Measurements from ENCODE around the gene BBS2. TPM values are rescaled to one million over a fixed set of nuclear protein-coding genes. Genes with fewer than 3 reads are reported as not detected.

The BBS2 gene
- polyA plus RNA-seq, 1 donor from 2014 or later = 18.2 TPM

DNA sequence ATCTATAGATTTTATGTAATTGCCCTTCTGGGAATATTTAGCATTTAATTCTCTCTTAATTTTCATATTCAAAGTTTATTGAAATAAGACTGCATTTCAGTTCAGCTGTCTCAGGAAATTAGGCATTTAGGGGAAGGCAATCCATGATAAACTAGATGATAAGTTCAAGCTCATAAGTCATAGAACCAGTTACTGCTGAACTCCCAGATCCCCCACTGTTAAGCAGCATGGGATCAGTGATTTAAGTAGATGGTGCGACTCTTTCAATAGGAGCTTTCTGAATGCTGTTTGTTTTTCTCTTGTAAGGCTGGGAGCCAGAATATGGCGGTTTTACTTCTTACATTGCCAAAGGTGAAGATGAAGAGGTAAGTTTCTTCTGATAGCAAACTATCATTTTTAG is 44.6 kb downstream of the BBS2 start:
- Mint-ChIP-seq H3K4me1 (peaks cover 0 to 3% (median 0%) of the 10 kb centered on the region in 3 donors), H3K36me3 (peaks cover 3% of the 10 kb centered on the region), H3K27me3 (no peaks in the 10 kb centered on the region), H3K4me3 (no peak overlapping the region), H3K9me3 (no peaks in the 10 kb centered on the region), H3K27ac (no peak overlapping the region)

DNA sequence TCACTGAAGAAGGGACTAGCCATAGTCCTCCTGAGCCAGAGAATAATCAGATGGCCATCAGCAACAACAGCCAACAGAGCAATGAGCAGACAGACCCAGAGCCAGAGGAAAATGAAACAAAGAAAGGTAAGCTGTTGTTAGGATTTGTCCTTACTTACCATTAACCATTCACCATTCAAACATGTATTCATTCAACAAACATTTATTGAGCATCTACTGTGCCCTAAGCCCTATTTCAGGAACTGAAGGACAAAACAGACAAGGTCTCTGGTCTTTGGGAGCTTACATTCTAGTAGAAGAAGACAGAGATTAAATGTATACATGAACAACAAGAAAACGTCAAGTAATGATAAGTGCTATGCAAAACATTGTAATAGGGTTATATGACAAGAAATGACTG is 49.2 kb downstream of the BBS2 start:
- Mint-ChIP-seq H3K9me3 (no peaks in the 10 kb centered on the region), H3K27ac (peak overlapping the region in 2 of 3 donors; percentile 39 to 80), H3K4me3 (no peak overlapping the region), H3K36me3 (peaks cover 6% of the 10 kb centered on the region), H3K4me1 (peaks cover 0 to 5% (median 4%) of the 10 kb centered on the region in 3 donors), H3K27me3 (no peaks in the 10 kb centered on the region)

- Mint-ChIP-seq H3K27ac (peak overlapping the region in 1 of 3 donors; percentile 39), H3K9me3 (no peaks in the 10 kb centered on the region), H3K27me3 (no peaks in the 10 kb centered on the region), H3K36me3 (peaks cover 6% of the 10 kb centered on the region), H3K4me1 (peaks cover 0 to 5% (median 4%) of the 10 kb centered on the region in 3 donors), H3K4me3 (no peak overlapping the region)
Measured at GRCh38 chr16:56470232-56470631, 49.6 kb downstream of the BBS2 start.

- H3K9me3 Mint-ChIP-seq = no peaks in the 10 kb centered on the region
- no peak overlapping the region for H3K4me3 Mint-ChIP-seq
- peaks cover 6% of the 10 kb centered on the region for H3K36me3 Mint-ChIP-seq
- peaks cover 0 to 5% (median 4%) of the 10 kb centered on the region in 3 donors for H3K4me1 Mint-ChIP-seq
- peak overlapping the region in 1 of 3 donors; percentile 39 for H3K27ac Mint-ChIP-seq
- H3K27me3 Mint-ChIP-seq = no peaks in the 10 kb centered on the region
Measured at GRCh38 chr16:56469748-56470147, 50.1 kb downstream of the BBS2 start.

DNA sequence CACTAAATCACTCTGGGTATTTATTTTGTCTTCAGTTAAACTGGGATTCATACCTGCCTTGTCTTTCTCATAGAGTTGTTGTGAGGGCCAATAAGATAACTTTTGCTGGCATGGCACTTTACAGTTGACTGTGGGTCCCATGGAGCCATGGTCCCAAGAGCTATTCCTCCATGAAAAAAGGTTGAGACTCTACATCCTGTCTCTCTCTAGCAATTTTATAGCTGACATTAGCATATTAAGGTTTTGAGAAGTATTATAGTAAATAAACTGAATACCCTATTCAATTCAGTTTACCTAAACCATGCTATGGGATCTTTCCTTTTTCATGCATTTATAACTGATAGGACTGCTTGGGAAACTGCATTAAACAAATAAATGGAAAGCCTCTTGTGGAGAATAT is 51.0 kb downstream of the BBS2 start:
- peaks cover 0 to 5% (median 4%) of the 10 kb centered on the region in 3 donors for H3K4me1 Mint-ChIP-seq
- H3K4me3 Mint-ChIP-seq = no peak overlapping the region
- no peaks in the 10 kb centered on the region for H3K27me3 Mint-ChIP-seq
- H3K27ac Mint-ChIP-seq = no peak overlapping the region
- peaks cover 8% of the 10 kb centered on the region for H3K36me3 Mint-ChIP-seq
- H3K9me3 Mint-ChIP-seq = no peaks in the 10 kb centered on the region

DNA sequence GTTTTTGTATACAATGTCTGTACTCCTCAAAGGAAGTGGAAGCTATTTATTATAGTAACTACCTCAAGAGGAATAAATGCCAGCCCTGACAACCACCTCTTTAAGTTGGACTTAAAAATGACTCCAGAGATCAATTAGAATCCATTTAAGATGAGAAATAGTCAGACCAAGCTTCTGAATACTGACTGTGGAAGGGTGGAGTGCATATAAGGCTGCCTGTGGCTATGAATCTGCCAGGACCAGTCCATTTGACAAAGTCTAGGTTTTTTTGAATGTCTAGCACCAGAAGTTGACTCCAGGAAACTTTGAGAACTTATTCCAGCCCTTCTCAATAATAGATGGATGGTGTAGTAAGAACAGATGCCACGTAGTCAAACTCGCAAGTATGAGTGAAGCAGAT is 53.5 kb downstream of the BBS2 start:
- peaks cover 0 to 5% (median 4%) of the 10 kb centered on the region in 3 donors for H3K4me1 Mint-ChIP-seq
- H3K27ac Mint-ChIP-seq = no peak overlapping the region
- H3K27me3 Mint-ChIP-seq = no peaks in the 10 kb centered on the region
- peaks cover 5% of the 10 kb centered on the region for H3K36me3 Mint-ChIP-seq
- H3K9me3 Mint-ChIP-seq = no peaks in the 10 kb centered on the region
- H3K4me3 Mint-ChIP-seq = no peak overlapping the region

GRCh38 chr16:56463153-56463552 is 56.7 kb downstream of the BBS2 start:
- H3K27me3 Mint-ChIP-seq = no peaks in the 10 kb centered on the region
- H3K27ac Mint-ChIP-seq = no peak overlapping the region
- no peak overlapping the region for H3K4me3 Mint-ChIP-seq
- H3K36me3 Mint-ChIP-seq = peaks cover 2% of the 10 kb centered on the region
- no peaks in the 10 kb centered on the region for H3K4me1 Mint-ChIP-seq
- no peaks in the 10 kb centered on the region for H3K9me3 Mint-ChIP-seq

DNA sequence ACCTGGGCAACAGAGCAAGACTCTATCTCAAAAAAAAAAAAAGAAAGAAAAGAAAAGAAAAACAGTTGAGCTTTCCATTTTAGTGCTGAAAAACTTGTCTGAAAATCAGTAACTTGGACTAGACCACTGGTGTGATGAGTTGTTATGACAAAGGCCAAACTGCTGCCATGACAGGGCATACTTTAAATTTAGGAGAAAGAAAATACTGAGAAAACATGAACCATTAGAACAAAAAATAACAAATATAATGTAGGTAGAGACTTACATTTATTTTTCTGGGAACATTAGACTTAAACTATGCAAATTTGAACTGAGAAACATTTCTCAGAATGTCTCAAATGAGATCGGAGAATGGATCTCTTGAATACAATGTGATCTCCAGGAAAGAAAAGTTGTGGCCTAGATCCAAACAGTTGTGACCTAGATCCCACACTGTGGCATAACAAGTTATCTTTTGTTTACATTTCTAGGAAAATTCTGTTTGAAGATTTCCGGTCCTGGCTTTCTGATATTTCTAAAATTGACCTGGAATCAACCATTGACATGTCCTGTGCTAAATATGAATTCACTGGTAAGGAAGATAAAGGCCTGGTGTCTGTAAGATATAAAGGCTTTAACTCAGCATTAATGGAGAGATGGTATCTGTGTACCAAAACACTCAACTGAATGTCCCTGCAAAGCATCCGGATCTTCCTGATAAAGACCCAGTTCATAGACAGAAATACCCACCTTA is 57.6 kb downstream of the BBS2 start:
- Mint-ChIP-seq H3K27me3 (no peaks in the 10 kb centered on the region), H3K9me3 (no peaks in the 10 kb centered on the region), H3K4me1 (no peaks in the 10 kb centered on the region), H3K4me3 (no peak overlapping the region), H3K36me3 (peaks cover 4% of the 10 kb centered on the region), H3K27ac (no peak overlapping the region)

DNA sequence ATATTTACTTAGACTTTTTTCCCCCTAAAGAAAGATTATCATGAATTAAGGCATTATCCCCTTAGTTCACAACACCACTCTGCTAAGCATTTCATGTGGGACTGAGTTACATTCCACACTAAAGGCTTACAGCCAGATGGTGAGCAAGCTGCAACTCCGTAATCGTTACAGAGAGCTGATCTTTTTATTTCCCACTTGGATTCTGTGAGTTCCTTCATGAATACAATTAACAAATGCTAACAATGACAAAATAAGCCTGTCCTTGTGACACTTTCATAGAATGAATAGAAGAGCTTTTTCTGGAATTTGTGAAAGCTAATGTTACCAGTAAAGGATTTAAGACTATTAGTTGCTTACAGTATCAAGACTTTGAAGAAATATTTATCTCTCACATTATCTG is 59.7 kb downstream of the BBS2 start:
- H3K9me3 Mint-ChIP-seq = no peaks in the 10 kb centered on the region
- H3K27me3 Mint-ChIP-seq = no peaks in the 10 kb centered on the region
- peaks cover 11% of the 10 kb centered on the region for H3K36me3 Mint-ChIP-seq
- H3K4me1 Mint-ChIP-seq = peaks cover 0 to 4% (median 3%) of the 10 kb centered on the region in 3 donors
- H3K27ac Mint-ChIP-seq = no peak overlapping the region
- no peak overlapping the region for H3K4me3 Mint-ChIP-seq

GRCh38 chr16:56457927-56458470 is 61.8 kb downstream of the BBS2 start:
- Mint-ChIP-seq H3K4me3 (no peak overlapping the region), H3K36me3 (peaks cover 12% of the 10 kb centered on the region), H3K27ac (no peak overlapping the region), H3K27me3 (no peaks in the 10 kb centered on the region), H3K4me1 (peaks cover 3 to 6% (median 4%) of the 10 kb centered on the region in 3 donors), H3K9me3 (no peaks in the 10 kb centered on the region)

DNA sequence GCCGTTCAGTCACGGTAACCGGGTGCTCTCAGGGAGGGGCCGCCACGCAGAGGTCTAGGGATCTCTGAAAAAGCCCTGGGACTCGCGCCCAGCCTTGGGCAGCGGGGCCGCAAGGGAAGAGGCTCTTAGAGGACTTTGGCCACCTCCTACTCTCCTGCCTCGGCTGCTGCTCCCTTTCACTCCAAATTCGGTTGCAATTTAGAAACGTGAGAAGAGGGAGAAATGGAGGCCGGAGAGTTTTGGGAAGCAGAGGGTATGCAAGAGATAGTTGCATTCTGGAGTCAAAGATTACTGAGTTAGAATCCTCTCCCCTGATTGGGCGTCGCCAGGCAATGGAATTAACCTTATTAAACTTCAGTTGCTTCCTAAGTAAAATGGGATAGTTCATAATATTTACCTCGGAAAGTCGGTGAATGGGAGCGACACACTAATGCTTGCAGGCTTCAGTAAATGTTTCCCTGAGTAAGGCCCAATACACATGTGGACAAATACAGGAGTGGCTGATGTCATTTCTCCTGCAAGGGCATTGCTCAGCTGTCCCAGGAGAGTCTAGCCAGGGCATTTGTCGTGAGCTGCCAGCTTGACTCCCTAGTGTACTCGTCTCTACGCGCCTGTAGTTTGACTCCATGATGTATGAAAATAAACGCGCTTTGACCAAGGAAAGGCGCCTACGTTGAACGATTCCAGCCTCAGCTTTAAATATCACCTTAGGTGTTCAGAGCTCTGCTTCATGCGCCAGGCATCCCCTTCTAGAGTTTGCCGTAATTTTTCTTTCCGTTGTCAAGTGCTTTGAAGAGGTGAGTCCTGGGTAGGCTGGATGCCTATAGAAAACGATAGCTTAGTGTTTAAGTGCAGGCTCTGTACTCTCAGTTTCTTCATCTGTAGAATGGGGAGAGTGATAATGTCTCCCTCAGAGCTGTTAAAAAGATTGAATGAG is 67.8 kb downstream of the BBS2 start:
- Mint-ChIP-seq H3K4me1 (peaks cover 31 to 39% (median 31%) of the 10 kb centered on the region in 3 donors), H3K27ac (peak overlapping the region; percentile 75 to 95 (median 89)), H3K4me3 (peak overlapping the region; percentile 95 to 100 (median 98)), H3K9me3 (no peaks in the 10 kb centered on the region), H3K27me3 (no peaks in the 10 kb centered on the region), H3K36me3 (peaks cover 14% of the 10 kb centered on the region)

- peak within 1 kb of the TSS; percentile 75 to 95 (median 89) for H3K27ac Mint-ChIP-seq
- peaks cover 14% of the 10 kb centered on the region for H3K36me3 Mint-ChIP-seq
- no peaks in the 10 kb centered on the region for H3K9me3 Mint-ChIP-seq
- H3K27me3 Mint-ChIP-seq = no peaks in the 10 kb centered on the region
- H3K4me1 Mint-ChIP-seq = peaks cover 29 to 39% (median 31%) of the 10 kb centered on the region in 3 donors
- H3K4me3 Mint-ChIP-seq = peak within 1 kb of the TSS; percentile 95 to 100 (median 98)
Measured at GRCh38 chr16:56450986-56451752, 68.7 kb downstream of the BBS2 start, which contains the start of the genes NUDT21 and OGFOD1. Gene NUDT21, minus strand, starts transcription at chr16:56451332. Its CDS starts 130 bp downstream, at chr16:56451202. Gene OGFOD1, plus strand, starts transcription at chr16:56451554. Its CDS starts 59 bp downstream, at chr16:56451613.

DNA sequence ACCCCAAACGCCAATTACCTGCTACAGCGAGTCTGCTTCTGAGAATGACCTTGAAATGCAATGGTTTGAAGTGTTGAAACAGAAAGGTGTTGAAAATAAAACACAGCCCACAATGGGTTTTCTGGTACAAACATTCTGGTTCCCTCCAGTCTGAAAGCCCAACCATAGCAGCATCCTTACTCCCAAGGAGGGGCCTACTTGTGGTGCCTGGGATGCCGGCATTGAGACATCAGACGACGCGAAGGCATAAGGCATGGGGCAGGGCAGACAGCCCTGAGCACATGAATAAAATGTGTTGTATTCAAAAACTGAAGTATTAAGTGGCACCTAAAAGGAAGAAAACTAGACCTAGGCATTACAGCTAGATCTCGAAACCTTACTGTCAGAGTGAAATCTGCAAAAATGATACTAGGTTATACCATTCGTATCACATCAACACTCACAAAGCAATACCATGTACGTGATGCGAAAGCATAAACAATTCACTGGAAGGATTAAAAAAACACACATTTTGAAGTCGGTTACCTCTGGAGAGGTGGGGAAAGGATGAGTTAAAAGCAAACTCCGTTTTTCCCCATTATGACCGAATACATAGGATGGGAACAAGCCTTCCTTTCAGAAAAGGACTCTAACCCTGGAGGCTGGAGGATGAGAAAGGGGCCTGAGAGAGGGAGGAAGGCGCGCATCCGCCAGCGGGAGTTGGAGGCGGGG is 69.4 kb downstream of the BBS2 start:
- Mint-ChIP-seq H3K27me3 (no peaks in the 10 kb centered on the region), H3K9me3 (no peaks in the 10 kb centered on the region)

DNA sequence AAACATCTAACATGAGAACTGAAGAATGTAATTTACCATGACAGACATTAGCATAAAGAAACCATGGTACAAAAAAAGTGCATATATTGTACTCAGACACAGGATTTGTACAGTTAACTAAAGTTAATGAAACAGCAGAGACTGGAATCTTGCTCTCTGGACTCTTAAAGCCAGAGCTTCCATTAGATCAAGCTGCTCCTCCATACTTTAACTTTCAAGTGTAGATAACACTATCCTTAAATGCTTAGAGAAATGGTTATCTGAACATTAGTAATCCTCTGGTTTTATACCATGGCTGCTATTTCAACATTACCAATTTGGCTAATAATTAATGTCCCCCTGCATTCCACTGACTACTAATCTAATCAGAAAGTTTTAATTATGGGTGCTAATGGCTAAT is 71.8 kb downstream of the BBS2 start:
- Mint-ChIP-seq H3K27ac (no peak overlapping the region), H3K36me3 (peaks cover 6% of the 10 kb centered on the region), H3K4me1 (peaks cover 25 to 35% (median 27%) of the 10 kb centered on the region in 3 donors), H3K9me3 (no peaks in the 10 kb centered on the region), H3K4me3 (peak overlapping the region in 1 of 4 donors; percentile 24), H3K27me3 (no peaks in the 10 kb centered on the region)

More for the DNA sequence above, 69.4 kb downstream of the BBS2 start:
- Mint-ChIP-seq H3K4me1 (peaks cover 27 to 39% (median 28%) of the 10 kb centered on the region in 3 donors), H3K27ac (peak overlapping the region; percentile 75 to 95 (median 89)), H3K4me3 (peak overlapping the region; percentile 95 to 100 (median 98)), H3K36me3 (peaks cover 9% of the 10 kb centered on the region)
